GM23338 (cell line): Measurements from ENCODE around the gene GALM. TPM values are rescaled to one million over a fixed set of nuclear protein-coding genes. Genes with fewer than 3 reads are reported as not detected.

ENCODE experiments used
- polyA plus RNA-seq: library from polyadenylated mRNA; unstranded; fragments of >200 nt; fragmentation: Nextera tagmentation; extraction: Ambion mirVana; gene quantifications from 2 replicates; pipeline ENCODE4 v1.2.1, GENCODE V29; 2016
- total RNA-seq: library from RNA; depleted of rRNA; stranded (reverse); fragments of >200 nt; shearing (Covaris generic); gene quantifications from 2 replicates; pipeline ENCODE4 v1.2.3, GENCODE V29; 2014; rRNA removed

GALM gene
- total and polyA plus RNA-seq, 2 experiments from 2014 or later, result 9.3 to 21.6 TPM

Other genes with a start within 250 kb of the GALM start
- 53.4 and 61.9 TPM in 2 replicates for gene HNRNPLL, start 63.2 kb upstream of the GALM start, total RNA-seq
- gene HNRNPLL, start 63.2 kb upstream of the GALM start, polyA plus RNA-seq, result 42.2 and 42.5 TPM in 2 replicates
- gene SRSF7, start 85.2 kb downstream of the GALM start, total RNA-seq, result 251 and 274 TPM in 2 replicates
- gene SRSF7, start 85.2 kb downstream of the GALM start, polyA plus RNA-seq, result 534 and 572 TPM in 2 replicates
- gene GEMIN6, start 112.1 kb downstream of the GALM start, total RNA-seq, result 11.8 and 12.5 TPM in 2 replicates
- 38.6 and 43.5 TPM in 2 replicates for gene GEMIN6, start 112.1 kb downstream of the GALM start, polyA plus RNA-seq
- 32.9 and 34.0 TPM in 2 replicates for gene DHX57, start 209.8 kb downstream of the GALM start, total RNA-seq
- gene DHX57, start 209.8 kb downstream of the GALM start, polyA plus RNA-seq, result 13.3 and 13.6 TPM in 2 replicates
- 5.9 and 7.6 TPM in 2 replicates for gene MORN2, start 209.9 kb downstream of the GALM start, total RNA-seq
- 45.2 and 47.8 TPM in 2 replicates for gene MORN2, start 209.9 kb downstream of the GALM start, polyA plus RNA-seq
- gene ARHGEF33, start 223.8 kb downstream of the GALM start, total RNA-seq, result 0.10 and 9.2 TPM in 2 replicates
- 1.6 and 1.8 TPM in 2 replicates for gene ARHGEF33, start 223.8 kb downstream of the GALM start, polyA plus RNA-seq